ENCODE data around the gene DOCK4. TPM values are rescaled to one million over a fixed set of nuclear protein-coding genes. Genes with fewer than 3 reads are reported as not detected.

The DOCK4 gene
- total and polyA plus RNA-seq, 2 of the 8 experiments (the other 6 are each of a cell fraction or from before 2014, with no cell fraction given) = 5.1 to 23.6 TPM

DNA sequence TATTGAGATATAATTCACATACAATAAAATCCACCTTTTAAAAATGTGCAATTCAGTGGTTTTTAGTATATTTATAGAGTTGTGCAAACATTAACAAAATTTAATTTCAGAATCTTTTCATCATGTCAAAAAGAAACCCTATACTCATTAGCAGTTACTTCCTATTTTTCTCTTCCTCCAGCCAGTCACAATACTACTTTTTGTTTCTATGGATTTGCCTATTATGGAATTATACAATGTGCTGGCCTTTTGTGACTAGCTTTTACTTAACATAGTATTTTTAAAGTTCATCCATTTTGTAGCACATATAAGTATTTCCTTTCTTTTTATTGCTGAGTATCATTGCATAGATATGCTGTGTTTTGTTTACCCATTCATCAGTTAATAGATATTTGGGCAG, 444.0 kb downstream of the DOCK4 start:
- H2BK15ac ChIP-seq (ENCODE audit: low read length) = no peak overlapping the region
- H3K23ac ChIP-seq (ENCODE audit: insufficient read length) = no peak overlapping the region
- no peak overlapping the region for H3K18ac ChIP-seq (ENCODE audit: extremely low read depth, low read length)
- H4K5ac ChIP-seq (ENCODE audit: insufficient read length, low read depth, low read length) = no peak overlapping the region
- H3K27me3 ChIP-seq (replicated peaks in 1 of 4; ENCODE audit: control insufficient read depth in 3 of 4, extremely low read depth in 1 of 4, insufficient read depth in 3 of 4, low read length in 3 of 4) = peaks cover 0 to 2% (median 0%) of the 10 kb centered on the region in 4 experiments; a peak in 1 of 7 replicates
- H3K4me3 ChIP-seq (ENCODE audit: extremely low read depth in 1 of 4, insufficient read depth in 2 of 4, low read depth in 3 of 4, low read length in 4 of 4) = no peak overlapping the region
- no peak for FAIRE-seq
- H3K9me3 ChIP-seq (ENCODE audit: insufficient read depth in 2 of 2, low read depth in 1 of 2, low read length in 1 of 2) = no peaks in the 10 kb centered on the region
- no peak overlapping the region for H2AFZ ChIP-seq (ENCODE audit: low read length)
- no peak overlapping the region for H3K14ac ChIP-seq (ENCODE audit: insufficient read length)
- H4K20me1 ChIP-seq (replicated peaks in 1 of 2; ENCODE audit: control insufficient read depth in 1 of 2, insufficient read depth in 2 of 2, low read length in 2 of 2) = no peaks in the 10 kb centered on the region
- H3K27ac ChIP-seq (ENCODE audit: low read depth, low read length) = no peak overlapping the region
- ChIA-PET POLR2A (ENCODE audit: partially characterized antibody) (no interaction called here), CTCF (ENCODE audit: partially characterized antibody) (interaction anchor here (0.6 to 12.4 kb wide), 25 partner anchors 8 to 734 kb away, joined by 3 to 274 read pairs (median 5); no protein-coding TSS in a partner anchor)
- no peak for DNase-seq (ENCODE audit: low read depth in 1 of 2, low spot score in 2 of 2)
- H3K79me1 ChIP-seq (ENCODE audit: low read depth, low read length) = no peaks in the 10 kb centered on the region; the same call in 1 of the 2 replicates
- H3K4me2 ChIP-seq (ENCODE audit: insufficient read depth in 1 of 2, low read depth in 2 of 2, low read length in 2 of 2) = no peak overlapping the region
- H3K23me2 ChIP-seq (ENCODE audit: low read depth, low read length) = no peaks in the 10 kb centered on the region
- no peak overlapping the region for H4K91ac ChIP-seq (replicated peaks; ENCODE audit: insufficient read length, low read length)
- no peaks in the 10 kb centered on the region for H3K79me2 ChIP-seq (ENCODE audit: control insufficient read depth in 1 of 2, insufficient read depth in 2 of 2, low read length in 2 of 2)
- no peak overlapping the region for H2BK20ac ChIP-seq (ENCODE audit: low read length)
- no peak overlapping the region for H2BK12ac ChIP-seq (ENCODE audit: low read depth, low read length)
- H2BK5ac ChIP-seq (ENCODE audit: low read depth, low read length) = no peak overlapping the region
- no peak overlapping the region for H3K56ac ChIP-seq (replicated peaks; ENCODE audit: insufficient read length, low read depth, low read length)
- peaks cover 0 to 5% (median 2%) of the 10 kb centered on the region in 4 experiments; a peak in 2 of 8 replicates for H3K36me3 ChIP-seq (ENCODE audit: control insufficient read depth in 2 of 4, insufficient read depth in 4 of 4, low read length in 3 of 4)
- no peak overlapping the region for H3K9ac ChIP-seq (replicated peaks in 1 of 4; ENCODE audit: extremely low read depth in 1 of 4, low read depth in 3 of 4, low read length in 3 of 4)
- H3K4ac ChIP-seq (replicated peaks; ENCODE audit: insufficient read length, low read depth, low read length) = no peak overlapping the region
- no peak overlapping the region for H2AK5ac ChIP-seq (ENCODE audit: low read depth, low read length)
- no peak overlapping the region for H4K8ac ChIP-seq (ENCODE audit: extremely low read depth, insufficient read depth, low read length)
- H2BK120ac ChIP-seq (replicated peaks; ENCODE audit: low read depth, low read length) = no peak overlapping the region
- H3K4me1 ChIP-seq (replicated peaks in 1 of 4; ENCODE audit: control insufficient read depth in 3 of 4, insufficient read depth in 4 of 4, low read length in 3 of 4) = peaks cover 0 to 5% (median 2%) of the 10 kb centered on the region in 4 experiments; a peak in 4 of 7 replicates
- TF ChIP-seq GABPA (IDR thresholded peaks at IDR 0.05; ENCODE audit: borderline replicate concordance, insufficient read depth, low read length) (no peak), SRF (IDR thresholded peaks at IDR 0.05; ENCODE audit: low read depth, low read length) (no peak), KDM1A (IDR thresholded peaks at IDR 0.05; ENCODE audit: borderline replicate concordance, low read length) (no peak), EGR1 (IDR thresholded peaks at IDR 0.05; ENCODE audit: borderline replicate concordance, low read depth, low read length) (no peak), HDAC2 (IDR thresholded peaks at IDR 0.05; ENCODE audit: borderline replicate concordance in 1 of 2, low read depth in 2 of 2, low read length in 2 of 2) (no peak), FOSL1 (IDR thresholded peaks at IDR 0.05; ENCODE audit: insufficient read depth, low read depth, low read length) (no peak), YY1 (IDR thresholded peaks at IDR 0.05; ENCODE audit: low read depth, low read length) (no peak), BACH1 (IDR thresholded peaks at IDR 0.05; ENCODE audit: low read length) (no peak), CTBP2 (IDR thresholded peaks at IDR 0.05; ENCODE audit: borderline replicate concordance, insufficient read depth, insufficient read length, low read length) (no peak), ZNF274 (IDR thresholded peaks at IDR 0.05; ENCODE audit: borderline replicate concordance, extremely low read depth, low read length) (no peak), SAP30 (IDR thresholded peaks at IDR 0.05; ENCODE audit: insufficient read depth, insufficient replicate concordance, low read length) (no peak), KDM4A (IDR thresholded peaks at IDR 0.05; ENCODE audit: low read depth, low read length, severe bottlenecking) (no peak)
- TF ChIP-seq, protein P1, sequence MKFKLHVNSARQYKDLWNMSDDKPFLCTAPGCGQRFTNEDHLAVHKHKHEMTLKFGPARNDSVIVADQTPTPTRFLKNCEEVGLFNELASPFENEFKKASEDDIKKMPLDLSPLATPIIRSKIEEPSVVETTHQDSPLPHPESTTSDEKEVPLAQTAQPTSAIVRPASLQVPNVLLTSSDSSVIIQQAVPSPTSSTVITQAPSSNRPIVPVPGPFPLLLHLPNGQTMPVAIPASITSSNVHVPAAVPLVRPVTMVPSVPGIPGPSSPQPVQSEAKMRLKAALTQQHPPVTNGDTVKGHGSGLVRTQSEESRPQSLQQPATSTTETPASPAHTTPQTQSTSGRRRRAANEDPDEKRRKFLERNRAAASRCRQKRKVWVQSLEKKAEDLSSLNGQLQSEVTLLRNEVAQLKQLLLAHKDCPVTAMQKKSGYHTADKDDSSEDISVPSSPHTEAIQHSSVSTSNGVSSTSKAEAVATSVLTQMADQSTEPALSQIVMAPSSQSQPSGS (IDR thresholded peaks at IDR 0.05; ENCODE audit: low read length) = no peak

Data from H1 (cell line).